GM23338 (cell line): ENCODE results near the gene ATP13A2. TPM values are rescaled to one million over a fixed set of nuclear protein-coding genes. Genes with fewer than 3 reads are reported as not detected.

Source experiments
- ATAC-seq: fragments of 200-7000 bp; cut with Tn5 transposase; 3 replicates; pipeline ENCODE4 v1.9.1; 2020
- DNase-seq: peaks from one replicate; pipeline ENCODE4 v3.0.0-alpha.2; 2015; ENCODE audit warnings: low spot score
- H2AFZ ChIP-seq: fragments of 200-600 bp; sonication (generic); 2 replicates; pipeline ENCODE4 v1.8.0; 2016; ENCODE audit warnings: antibody characterized with exemption, mild to moderate bottlenecking, moderate library complexity
- H3F3A ChIP-seq: fragments of 200-600 bp; sonication (generic); replicated peaks from 2 replicates; pipeline ENCODE4 v1.8.0; 2017; ENCODE audit warnings: antibody characterized with exemption, mixed run types, low read depth
- H3K27ac ChIP-seq: fragments of 200-600 bp; sonication (generic); 2 replicates; pipeline ENCODE4 v1.6.1; 2016; ENCODE audit warnings: low read depth
- H3K27me3 ChIP-seq: fragments of 200-600 bp; sonication (generic); 2 replicates; pipeline ENCODE4 v1.8.0; 2016; ENCODE audit warnings: mild to moderate bottlenecking, mixed run types, moderate library complexity; ENCODE audit not compliant: insufficient read depth
- H3K36me3 ChIP-seq: fragments of 200-600 bp; sonication (generic); 2 replicates; pipeline ENCODE4 v1.8.0; 2016; ENCODE audit warnings: mild to moderate bottlenecking; ENCODE audit not compliant: insufficient read depth
- H3K4me1 ChIP-seq: fragments of 200-600 bp; sonication (generic); 2 replicates; pipeline ENCODE4 v1.8.0; 2016; ENCODE audit warnings: mild to moderate bottlenecking, moderate library complexity; ENCODE audit not compliant: insufficient read depth
- H3K4me2 ChIP-seq: fragments of 200-600 bp; sonication (generic); 2 replicates; pipeline ENCODE4 v1.7.1; 2017; ENCODE audit warnings: mixed run types
- H3K4me3 ChIP-seq: fragments of 200-600 bp; sonication (generic); 2 replicates; pipeline ENCODE4 v1.6.1; 2016; ENCODE audit warnings: mixed run types
- H3K79me2 ChIP-seq: fragments of 200-600 bp; sonication (generic); replicated peaks from 2 replicates; pipeline ENCODE4 v1.8.0; 2017; ENCODE audit warnings: mild to moderate bottlenecking; ENCODE audit not compliant: insufficient read depth
- H3K9me2 ChIP-seq: fragments of 200-600 bp; sonication (generic); 2 replicates; pipeline ENCODE4 v1.8.0; 2017; ENCODE audit not compliant: insufficient read depth
- H4K20me1 ChIP-seq: fragments of 200-600 bp; sonication (generic); replicated peaks from 2 replicates; pipeline ENCODE4 v1.8.0; 2017; ENCODE audit warnings: mild to moderate bottlenecking; ENCODE audit not compliant: insufficient read depth
- H3K27ac Mint-ChIP-seq: 2 replicates; pipeline ENCODE4 v1.8.0; 2020; ENCODE audit warnings: inconsistent platforms, mild to moderate bottlenecking, moderate library complexity, mixed read lengths
- H3K27me3 Mint-ChIP-seq: 3 replicates; pipeline ENCODE4 v1.8.0; 2022; ENCODE audit warnings: low read depth, mild to moderate bottlenecking, moderate library complexity, mixed read lengths, inconsistent platforms; ENCODE audit not compliant: insufficient read depth, poor library complexity
- H3K36me3 Mint-ChIP-seq: 3 replicates; pipeline ENCODE4 v1.8.0; 2021; ENCODE audit warnings: low read depth, mild to moderate bottlenecking, inconsistent platforms, moderate library complexity, mixed read lengths
- H3K4me1 Mint-ChIP-seq: 3 replicates; pipeline ENCODE4 v1.8.0; 2020; ENCODE audit warnings: mild to moderate bottlenecking, inconsistent platforms, mixed read lengths
- H3K4me3 Mint-ChIP-seq: 3 replicates; pipeline ENCODE4 v1.8.0; 2021; ENCODE audit warnings: moderate library complexity, mild to moderate bottlenecking, inconsistent platforms, mixed read lengths
- H3K9me3 Mint-ChIP-seq: 3 replicates; pipeline ENCODE4 v1.8.0; 2020; ENCODE audit warnings: moderate library complexity, mild to moderate bottlenecking, inconsistent platforms, mixed read lengths
- CREB1 ChIP-seq: fragments of 250-450 bp; sonication (Bioruptor Pico); IDR thresholded peaks from 2 replicates; pipeline ENCODE4 v1.5.0; 2020; ENCODE audit warnings: low read depth, mild to moderate bottlenecking, moderate library complexity
- JUNB ChIP-seq: IDR thresholded peaks from one replicate; pipeline ENCODE4 v1.6.1; 2016; ENCODE audit warnings: antibody characterized with exemption; ENCODE audit not compliant: unreplicated experiment
- NANOG ChIP-seq: IDR thresholded peaks from 2 replicates; pipeline ENCODE4 v1.6.1; 2016; ENCODE audit warnings: antibody characterized with exemption, borderline replicate concordance
- POLR2AphosphoS5 ChIP-seq: IDR thresholded peaks from 2 replicates; pipeline ENCODE4 v1.6.1; 2016; ENCODE audit warnings: antibody characterized with exemption, low read depth
- STAT1 ChIP-seq: IDR thresholded peaks from one replicate; pipeline ENCODE4 v1.6.1; 2016; ENCODE audit warnings: antibody characterized with exemption; ENCODE audit not compliant: unreplicated experiment
- ZNF114 ChIP-seq: fragments of 250-450 bp; sonication (Bioruptor Pico); IDR thresholded peaks from 2 replicates; pipeline ENCODE4 v1.5.0; 2020; ENCODE audit warnings: mild to moderate bottlenecking, moderate library complexity
- ZNF331 ChIP-seq: fragments of 250-450 bp; sonication (Bioruptor Pico); IDR thresholded peaks from 2 replicates; pipeline ENCODE4 v1.5.0; 2020; ENCODE audit warnings: low read depth, mild to moderate bottlenecking, moderate library complexity
- ZNF462 ChIP-seq: fragments of 250-450 bp; sonication (Bioruptor Pico); IDR thresholded peaks from 2 replicates; pipeline ENCODE4 v1.5.0; 2020; ENCODE audit warnings: mild to moderate bottlenecking, moderate library complexity
- polyA plus RNA-seq: library from polyadenylated mRNA; unstranded; fragments of >200 nt; fragmentation: Nextera tagmentation; extraction: Ambion mirVana; gene quantifications from 2 replicates; pipeline ENCODE4 v1.2.1, GENCODE V29; 2016
- total RNA-seq: library from RNA; depleted of rRNA; stranded (reverse); fragments of >200 nt; shearing (Covaris generic); gene quantifications from 2 replicates; pipeline ENCODE4 v1.2.3, GENCODE V29; 2014
- TF ChIP-seq, protein P1 (sequence below): IDR thresholded peaks from 2 replicates; pipeline ENCODE4 v1.6.1; 2016; ENCODE audit warnings: antibody characterized with exemption
- TF ChIP-seq, protein P2 (sequence below), 2 experiments: fragments of 200-600 bp in 1 of 2; sonication (generic) in 1 of 2; conservative IDR thresholded peaks; 2 replicates each; pipeline versions ENCODE4 v1.5.1 to v1.6.1; 2016 to 2017; ENCODE audit warnings: antibody characterized with exemption in 2 of 2, low read depth in 2 of 2, mild to moderate bottlenecking in 2 of 2, moderate library complexity in 1 of 2

Gene ATP13A2
- total and polyA plus RNA-seq, 2 experiments from 2014 or later: 30.1 to 87.7 TPM

DNA sequence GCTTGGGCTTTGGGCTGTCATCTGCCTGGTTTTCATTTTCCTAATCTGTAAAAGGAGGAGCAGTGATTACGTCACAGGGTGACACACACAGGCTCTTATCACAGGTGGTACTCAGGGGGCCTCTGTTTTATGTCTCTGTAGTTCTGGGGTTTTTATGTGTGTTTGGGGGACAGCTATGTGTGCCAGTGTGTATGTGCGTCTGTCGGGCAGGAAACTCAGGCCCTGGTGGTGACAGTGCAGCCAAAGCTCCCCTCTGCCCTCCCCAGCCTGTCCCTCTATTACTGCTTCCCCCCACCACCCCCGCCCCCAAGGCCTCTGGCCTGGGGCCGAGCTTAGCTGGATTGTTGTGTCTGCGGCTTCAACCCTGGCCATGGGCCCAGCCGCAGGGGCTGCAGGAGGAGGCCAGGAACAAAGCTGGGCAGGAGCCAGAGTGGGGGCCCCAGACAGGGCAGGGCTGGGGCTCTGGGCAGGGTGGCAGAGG lies 44.6 kb downstream of the ATP13A2 start (continued):
- TF ChIP-seq ZNF462 (CRISPR knock-in tag): no peak
- no peak for TF ChIP-seq NANOG
- no peak for TF ChIP-seq CREB1 (CRISPR knock-in tag)
- TF ChIP-seq POLR2AphosphoS5: no peak

DNA sequence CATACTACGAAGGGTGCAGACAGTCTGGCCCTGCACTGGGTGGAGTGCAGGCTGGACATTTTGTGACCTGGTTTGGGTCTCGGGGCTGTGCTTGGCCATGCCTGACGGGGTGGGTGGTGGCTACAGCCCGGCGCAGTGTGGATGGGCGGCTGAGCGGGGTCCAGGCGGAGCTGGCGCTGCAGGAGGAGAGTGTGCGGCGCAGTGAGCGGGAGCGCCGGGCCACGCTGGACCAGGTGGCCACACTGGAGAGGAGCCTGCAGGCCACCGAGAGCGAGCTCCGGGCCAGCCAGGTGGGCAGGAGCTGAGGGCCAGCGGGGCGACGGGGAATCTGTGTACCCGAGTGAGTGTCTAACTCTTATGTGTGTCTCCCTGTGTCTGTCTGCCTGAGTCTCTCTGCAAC lies 45.4 kb downstream of the ATP13A2 start:
- no peaks in the 10 kb centered on the region; the same call in 1 of the 2 replicates for H3K4me1 ChIP-seq
- Mint-ChIP-seq H3K27ac (no peak overlapping the region), H3K9me3 (no peaks in the 10 kb centered on the region), H3K27me3 (peaks cover 13% of the 10 kb centered on the region), H3K4me3 (no peak overlapping the region), H3K4me1 (peaks cover 3% of the 10 kb centered on the region; the same call in 1 of the 3 replicates), H3K36me3 (peaks cover 42% of the 10 kb centered on the region)
- H3K79me2 ChIP-seq: 0 out of 2 replicates have a peak, but pooled peaks cover 2% of the 10 kb centered on the region
- H3K27me3 ChIP-seq: no peaks in the 10 kb centered on the region
- no peak overlapping the region for H3K4me2 ChIP-seq
- DNase-seq (no peak), ATAC-seq (no peak)
- H3F3A ChIP-seq: peaks cover 5% of the 10 kb centered on the region; the same call in 1 of the 2 replicates
- no peak overlapping the region for H3K27ac ChIP-seq
- no peaks in the 10 kb centered on the region for H3K9me2 ChIP-seq
- 0 out of 2 replicates have a peak, but pooled peaks cover 3% of the 10 kb centered on the region for H4K20me1 ChIP-seq
- peaks cover 3% of the 10 kb centered on the region; the same call in 1 of the 2 replicates for H3K36me3 ChIP-seq
- no peak overlapping the region for H3K4me3 ChIP-seq
- no peak overlapping the region for H2AFZ ChIP-seq
- TF ChIP-seq POLR2AphosphoS5: no peak
- TF ChIP-seq, protein P1, sequence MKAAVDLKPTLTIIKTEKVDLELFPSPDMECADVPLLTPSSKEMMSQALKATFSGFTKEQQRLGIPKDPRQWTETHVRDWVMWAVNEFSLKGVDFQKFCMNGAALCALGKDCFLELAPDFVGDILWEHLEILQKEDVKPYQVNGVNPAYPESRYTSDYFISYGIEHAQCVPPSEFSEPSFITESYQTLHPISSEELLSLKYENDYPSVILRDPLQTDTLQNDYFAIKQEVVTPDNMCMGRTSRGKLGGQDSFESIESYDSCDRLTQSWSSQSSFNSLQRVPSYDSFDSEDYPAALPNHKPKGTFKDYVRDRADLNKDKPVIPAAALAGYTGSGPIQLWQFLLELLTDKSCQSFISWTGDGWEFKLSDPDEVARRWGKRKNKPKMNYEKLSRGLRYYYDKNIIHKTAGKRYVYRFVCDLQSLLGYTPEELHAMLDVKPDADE: no peak
- no peak for TF ChIP-seq STAT1
- TF ChIP-seq JUNB: no peak
- no peak for TF ChIP-seq ZNF331
- no peak for TF ChIP-seq ZNF114 (CRISPR knock-in tag)
- TF ChIP-seq, protein P2, sequence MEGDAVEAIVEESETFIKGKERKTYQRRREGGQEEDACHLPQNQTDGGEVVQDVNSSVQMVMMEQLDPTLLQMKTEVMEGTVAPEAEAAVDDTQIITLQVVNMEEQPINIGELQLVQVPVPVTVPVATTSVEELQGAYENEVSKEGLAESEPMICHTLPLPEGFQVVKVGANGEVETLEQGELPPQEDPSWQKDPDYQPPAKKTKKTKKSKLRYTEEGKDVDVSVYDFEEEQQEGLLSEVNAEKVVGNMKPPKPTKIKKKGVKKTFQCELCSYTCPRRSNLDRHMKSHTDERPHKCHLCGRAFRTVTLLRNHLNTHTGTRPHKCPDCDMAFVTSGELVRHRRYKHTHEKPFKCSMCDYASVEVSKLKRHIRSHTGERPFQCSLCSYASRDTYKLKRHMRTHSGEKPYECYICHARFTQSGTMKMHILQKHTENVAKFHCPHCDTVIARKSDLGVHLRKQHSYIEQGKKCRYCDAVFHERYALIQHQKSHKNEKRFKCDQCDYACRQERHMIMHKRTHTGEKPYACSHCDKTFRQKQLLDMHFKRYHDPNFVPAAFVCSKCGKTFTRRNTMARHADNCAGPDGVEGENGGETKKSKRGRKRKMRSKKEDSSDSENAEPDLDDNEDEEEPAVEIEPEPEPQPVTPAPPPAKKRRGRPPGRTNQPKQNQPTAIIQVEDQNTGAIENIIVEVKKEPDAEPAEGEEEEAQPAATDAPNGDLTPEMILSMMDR (conservative IDR thresholded peaks at IDR 0.05; ENCODE audit: low read depth in 2 of 2): no peak
- no peak for TF ChIP-seq NANOG
